Stimulated activated CD8-positive, alpha-beta memory T cell treated with anti-CD3 and anti-CD28 coated beads, Interleukin-4, amount 100 ng/mL, for 4 hours (primary cell): ENCODE data around the gene C1QTNF8.
"Not testable (repeated sequence)": the region's sequence is repeated elsewhere in the genome, so short reads cannot be mapped to it uniquely, and the experiment has no call there.

Experiments
- DNase-seq, 2 donors: peaks; one replicate each; pipeline ENCODE4 v3.0.0-alpha.2; 2020; ENCODE audit warnings: low read depth in 2 of 2, low spot score in 1 of 2

The C1QTNF8 gene

DNA sequence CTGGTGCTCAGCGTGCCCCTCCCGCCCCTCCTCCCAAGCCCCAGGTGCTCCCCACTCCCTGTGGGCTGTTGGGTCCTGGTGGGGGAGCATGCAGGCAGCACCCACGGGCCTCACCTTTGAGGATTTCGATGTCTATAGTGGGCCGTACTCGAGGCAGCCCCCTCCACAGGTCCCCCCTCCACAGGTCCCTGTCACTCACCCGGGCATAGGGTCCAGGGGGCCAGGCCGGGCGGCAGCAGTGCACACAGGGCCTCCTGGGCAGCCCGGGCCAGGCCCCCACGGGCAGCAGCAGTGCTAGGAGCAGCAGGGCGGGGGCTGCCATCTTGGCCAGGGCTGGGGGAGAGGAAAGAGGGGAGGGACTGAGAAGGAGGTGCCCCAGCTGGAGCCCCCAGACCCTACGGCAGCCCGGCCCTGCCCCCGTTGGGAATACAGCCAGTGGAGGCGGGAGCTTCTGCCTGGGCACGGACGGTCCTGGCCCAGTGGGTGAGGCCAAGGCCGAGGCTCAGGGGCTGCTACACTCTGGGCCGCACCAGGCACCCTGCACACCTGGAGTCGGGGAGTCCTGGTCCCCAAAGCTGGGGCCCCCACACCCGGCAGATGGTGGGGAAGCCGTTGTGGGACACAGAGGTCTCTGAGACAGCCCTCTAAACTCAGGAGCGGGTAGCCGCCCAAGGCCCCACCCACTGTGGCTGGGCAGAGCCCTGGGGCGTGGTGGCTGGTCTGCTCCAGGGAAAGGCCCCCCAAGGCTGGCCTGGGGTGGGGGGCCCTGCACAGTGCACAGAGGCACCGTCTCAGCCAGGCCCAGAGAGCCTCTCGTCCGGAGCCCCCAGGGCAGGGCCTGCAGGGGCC lies 1.2 kb downstream of the C1QTNF8 start:
- DNase-seq = no peak

DNA sequence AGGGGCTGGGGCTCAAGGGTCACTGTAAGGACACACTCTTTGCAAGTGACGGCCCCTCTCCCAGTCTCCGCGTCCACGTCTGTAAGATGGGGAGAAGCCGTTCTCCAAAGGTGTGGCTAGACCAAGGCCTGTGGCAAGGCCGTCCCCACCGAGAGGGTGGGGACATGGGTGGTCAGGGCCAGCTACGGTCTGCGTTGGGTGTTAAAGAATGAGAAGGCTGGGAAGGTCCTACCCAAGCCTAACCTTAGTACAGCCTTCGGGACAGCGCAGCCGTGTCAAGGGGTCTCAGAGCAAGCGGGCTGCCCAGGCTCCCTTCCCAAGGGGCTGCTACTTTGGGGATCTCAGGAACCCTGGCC lies 1.9 kb downstream of the C1QTNF8 start:
- no peak for DNase-seq

DNA sequence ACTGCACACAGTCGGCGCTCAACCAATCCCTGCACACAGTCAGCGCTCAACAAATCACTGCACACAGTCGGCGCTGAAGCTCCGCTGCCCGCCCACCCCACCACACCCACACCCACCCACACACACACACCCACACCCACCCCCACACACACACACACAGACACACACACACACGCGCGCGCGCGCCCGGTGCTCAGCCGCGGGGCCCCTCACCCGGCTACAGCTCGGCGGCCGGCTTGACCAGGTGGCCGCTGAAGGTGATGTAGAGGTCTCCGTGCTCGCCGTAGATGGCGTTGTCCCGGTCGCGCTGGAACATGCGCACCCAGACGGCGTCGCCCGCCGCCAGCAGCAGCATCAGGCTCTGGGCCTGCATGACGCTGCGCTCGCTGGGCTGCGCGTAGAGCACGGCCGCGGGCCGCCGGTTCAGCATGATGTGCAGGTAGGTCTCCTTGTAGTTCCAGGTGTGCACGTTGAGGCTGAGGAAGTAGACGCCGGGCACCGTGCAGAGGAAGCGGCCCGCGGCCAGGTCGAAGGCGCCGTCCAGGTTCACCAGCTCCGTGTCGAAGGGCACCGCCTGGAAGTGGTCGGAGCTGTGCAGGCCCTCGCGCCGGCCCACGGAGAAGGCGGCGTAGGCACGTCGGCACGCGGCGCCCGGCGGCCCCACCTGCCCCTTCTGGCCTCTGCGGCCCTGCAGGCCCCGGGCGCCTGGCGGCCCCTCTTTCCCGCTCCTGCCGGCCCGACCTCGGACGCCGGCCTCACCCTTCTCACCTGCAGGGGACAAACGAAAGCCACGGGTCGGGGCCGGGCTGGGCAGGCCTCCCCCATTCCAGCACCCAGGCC lies 2.5 kb downstream of the C1QTNF8 start:
- DNase-seq = no peak

DNA sequence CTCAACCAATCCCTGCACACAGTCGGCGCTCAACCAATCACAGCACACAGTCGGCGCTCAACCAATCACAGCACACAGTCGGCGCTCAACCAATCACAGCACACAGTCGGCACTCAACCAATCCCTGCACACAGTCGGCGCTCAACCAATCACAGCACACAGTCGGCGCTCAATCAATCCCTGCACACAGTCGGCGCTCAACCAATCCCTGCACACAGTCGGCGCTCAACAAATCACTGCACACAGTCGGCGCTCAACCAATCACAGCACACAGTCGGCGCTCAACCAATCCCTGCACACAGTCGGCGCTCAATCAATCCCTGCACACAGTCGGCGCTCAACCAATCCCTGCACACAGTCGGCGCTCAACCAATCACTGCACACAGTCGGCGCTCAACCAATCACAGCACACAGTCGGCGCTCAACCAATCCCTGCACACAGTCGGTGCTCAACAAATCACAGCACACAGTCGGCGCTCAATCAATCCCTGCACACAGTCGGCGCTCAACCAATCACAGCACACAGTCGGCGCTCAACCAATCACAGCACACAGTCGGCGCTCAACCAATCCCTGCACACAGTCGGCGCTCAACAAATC lies 3.3 kb downstream of the C1QTNF8 start:
- not testable (repeated sequence) for DNase-seq

DNA sequence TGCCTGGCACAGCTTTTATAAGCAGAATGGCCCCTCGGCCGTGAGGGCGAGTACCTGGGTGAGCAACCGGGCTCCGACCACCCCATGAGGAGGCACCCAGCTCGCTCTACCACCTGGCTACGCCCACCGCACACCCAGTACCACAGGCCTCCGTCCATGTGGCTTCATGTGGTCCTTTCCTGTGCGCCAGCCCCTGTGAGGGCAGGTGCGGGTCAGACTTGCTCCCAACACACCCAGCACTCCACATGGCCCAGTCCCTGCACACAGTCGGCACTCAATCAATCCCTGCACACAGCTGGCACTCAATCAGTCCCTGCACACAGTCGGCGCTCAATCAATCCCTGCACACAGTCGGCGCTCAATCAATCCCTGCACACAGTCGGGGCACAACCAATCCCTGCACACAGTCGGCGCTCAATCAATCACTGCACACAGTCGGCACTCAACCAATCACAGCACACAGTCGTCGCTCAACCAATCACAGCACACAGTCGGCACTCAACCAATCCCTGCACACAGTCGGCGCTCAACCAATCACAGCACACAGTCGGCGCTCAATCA lies 4.0 kb downstream of the C1QTNF8 start:
- no peak for DNase-seq

DNA sequence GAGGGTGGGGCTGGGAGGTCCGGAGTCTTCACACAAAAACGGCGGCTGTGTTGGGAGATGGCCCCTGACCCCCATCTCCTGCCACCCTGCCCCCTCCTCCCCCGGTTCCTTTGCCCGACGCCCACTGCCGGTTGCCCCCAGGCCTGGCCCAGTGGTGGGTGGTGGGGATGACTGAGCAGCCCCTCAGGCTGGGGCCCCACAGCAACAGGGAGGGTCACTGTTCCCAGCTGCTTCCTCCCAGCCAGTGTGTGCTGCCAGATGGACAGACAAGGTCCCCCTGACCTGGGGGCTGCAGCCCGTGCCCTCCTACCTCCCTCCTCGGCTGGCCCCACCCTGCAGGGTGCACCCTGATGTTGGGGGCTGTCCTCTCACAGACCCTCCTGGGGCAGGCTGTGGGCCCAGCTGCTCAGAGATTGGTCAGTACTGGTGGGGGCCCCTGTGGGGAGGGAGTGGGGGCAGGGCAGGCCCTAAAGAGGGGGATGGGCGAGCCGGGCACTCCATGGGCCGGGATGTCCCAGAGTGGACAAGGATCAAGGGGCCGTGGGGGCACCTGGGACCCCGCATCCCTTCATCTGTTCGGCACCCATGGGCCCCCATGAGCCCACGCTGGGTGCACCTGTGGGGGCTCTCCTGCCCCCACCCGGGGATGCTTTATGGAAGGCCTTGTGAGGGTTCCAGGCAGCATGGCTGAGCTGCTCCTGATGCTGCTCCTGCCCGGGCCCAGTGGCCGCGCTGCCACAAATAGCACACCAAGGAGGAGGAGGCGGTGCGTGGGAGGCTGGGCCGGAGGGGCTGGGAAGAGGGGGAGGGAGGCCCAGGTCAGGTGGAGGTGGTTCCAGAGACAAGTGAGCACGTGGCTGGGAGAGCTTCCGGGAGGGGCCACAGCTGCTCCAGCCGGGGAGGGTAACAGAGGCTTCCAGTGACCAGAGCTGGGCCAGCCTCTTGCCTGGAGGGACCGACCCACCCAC lies 5.1 kb downstream of the C1QTNF8 start:
- no peak for DNase-seq

DNA sequence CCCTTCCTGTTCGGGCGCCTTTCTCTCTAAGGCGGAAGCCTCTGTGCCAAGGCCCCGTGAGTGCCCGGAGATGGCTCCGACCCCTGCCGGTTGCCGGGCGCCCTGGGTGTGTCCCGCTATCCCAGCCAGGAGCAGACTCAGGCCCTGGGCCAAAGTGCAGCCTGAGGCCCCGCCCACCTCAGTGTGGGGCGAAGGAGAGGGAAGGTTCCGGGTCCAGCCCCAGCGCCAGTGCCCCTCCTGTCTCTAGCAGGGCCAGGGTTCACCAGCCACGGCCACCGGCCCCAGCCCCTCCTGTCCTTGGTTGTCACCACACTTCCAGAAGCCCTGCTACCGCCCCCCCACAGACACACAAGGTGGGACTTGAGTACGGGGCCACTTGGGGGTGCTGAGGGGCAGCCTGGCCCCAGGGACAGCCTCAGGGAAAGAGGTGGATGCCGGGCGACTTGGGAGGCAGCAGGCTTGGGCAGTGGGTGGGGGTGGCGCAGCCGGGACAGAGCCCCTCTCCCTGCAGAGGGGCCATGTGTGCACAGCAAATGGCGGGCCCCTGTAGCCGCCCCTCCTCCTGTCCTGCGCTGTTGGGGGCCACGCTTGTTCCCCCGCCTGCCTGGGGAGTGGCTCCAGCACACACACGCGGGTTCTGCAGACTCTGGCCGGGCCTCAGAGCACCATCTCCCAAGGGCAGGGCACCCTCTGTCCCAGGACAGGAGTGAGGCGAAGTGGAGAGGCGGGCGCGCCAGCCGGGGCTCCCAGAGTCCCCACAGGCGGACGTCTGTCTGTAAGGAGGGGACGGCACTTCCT lies 6.0 kb downstream of the C1QTNF8 start:
- DNase-seq = no peak

DNA sequence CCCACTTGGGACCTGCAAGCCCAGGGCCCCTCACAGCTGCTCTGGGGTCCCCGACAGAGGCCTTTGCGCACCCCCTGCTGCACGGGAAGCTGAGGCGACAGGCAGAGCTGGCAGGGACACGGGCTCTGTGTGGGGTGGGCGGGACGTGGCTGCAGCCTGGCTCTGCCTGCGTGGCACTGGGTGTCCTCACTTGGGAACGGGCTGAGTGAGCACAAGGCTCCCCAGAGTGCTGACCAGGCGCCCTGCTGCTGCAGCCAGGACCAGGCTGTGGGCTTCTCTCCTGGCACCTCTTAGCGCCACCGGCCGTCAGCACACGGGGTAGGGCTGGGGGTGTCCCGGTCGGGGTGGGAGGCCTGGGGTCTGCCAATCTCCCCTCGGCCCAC lies 6.6 kb downstream of the C1QTNF8 start:
- DNase-seq = no peak

DNA sequence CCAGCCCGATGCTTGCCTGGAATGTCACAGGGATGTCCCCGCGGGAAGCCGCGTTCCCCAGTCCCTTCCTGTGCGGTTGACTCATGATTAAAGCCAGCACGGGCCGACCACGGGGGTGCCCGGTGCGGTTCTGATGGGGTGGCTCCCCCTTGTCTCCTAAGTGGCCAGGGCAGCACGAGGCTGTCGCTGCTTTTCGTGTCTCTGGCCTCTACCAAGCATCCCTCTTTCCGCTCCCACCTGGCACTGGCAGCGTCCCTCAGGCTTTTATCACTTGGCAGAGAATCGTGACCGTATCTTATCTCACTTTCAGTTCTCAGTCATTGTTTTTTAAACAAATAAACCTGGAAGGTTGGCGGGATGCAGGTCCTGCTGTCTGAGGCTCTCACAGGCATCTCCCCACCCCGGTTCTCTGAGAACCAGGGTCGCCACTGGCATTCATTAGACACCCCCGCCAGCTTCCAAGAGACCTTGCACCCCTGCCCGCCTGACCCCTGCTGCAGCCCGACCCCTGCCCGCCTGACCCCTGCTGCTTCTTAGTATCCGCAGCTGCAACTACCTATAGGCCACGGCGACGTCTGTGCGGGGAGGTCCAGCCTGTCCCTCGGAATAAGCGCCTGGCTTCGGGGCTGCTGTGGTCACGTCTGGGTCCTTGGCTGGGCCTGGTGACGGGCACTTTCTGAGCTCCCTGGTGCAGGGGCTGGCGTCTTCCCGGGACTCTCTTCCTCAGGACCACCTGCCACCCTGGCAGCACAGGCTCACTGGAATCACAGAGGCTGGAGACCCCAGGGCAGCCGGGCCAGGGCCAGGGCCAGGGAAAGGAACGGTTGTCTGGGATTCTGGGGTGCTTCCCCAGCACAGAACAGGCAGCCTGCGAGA lies 7.5 kb downstream of the C1QTNF8 start:
- DNase-seq = no peak

DNA sequence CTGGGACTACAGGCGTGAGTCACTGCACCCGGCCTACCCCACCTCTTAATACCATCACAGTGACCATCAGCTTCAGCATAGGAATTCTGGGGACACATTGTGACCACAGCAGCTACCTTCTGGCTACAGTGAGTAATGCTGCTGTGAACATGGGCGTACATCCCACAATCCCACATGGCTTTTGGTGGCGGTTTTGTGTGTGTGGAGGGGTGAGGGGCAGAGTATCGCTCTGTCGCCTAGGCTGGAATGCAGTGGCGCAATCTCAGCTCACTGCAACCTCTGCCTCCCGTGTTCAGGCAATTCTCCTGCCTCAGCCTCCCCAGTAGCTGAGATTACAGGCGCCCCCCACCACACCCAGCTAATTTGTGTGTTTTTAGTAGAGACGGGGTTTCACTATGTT lies 9.6 kb downstream of the C1QTNF8 start:
- DNase-seq = not testable (repeated sequence)

DNA sequence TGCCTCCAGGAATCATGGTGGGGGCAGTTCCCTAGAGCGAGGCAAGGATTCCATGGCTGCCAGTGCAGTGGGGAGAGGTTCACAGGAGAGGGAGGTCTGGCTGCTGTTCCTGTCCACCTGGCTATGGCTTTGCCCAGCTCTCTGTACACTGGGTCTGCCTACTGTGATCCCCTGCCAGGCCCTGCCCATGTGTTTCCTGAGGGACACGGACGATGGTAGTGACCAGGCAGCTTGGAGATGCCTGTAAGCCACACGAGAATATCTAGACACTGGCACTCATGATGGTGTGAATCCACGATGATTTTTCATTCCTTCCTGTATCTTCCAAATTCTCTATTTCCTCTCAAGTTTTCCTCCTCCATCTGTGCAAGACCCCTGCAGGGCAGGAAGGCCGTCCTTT lies 11.1 kb downstream of the C1QTNF8 start:
- no peak for DNase-seq

DNA sequence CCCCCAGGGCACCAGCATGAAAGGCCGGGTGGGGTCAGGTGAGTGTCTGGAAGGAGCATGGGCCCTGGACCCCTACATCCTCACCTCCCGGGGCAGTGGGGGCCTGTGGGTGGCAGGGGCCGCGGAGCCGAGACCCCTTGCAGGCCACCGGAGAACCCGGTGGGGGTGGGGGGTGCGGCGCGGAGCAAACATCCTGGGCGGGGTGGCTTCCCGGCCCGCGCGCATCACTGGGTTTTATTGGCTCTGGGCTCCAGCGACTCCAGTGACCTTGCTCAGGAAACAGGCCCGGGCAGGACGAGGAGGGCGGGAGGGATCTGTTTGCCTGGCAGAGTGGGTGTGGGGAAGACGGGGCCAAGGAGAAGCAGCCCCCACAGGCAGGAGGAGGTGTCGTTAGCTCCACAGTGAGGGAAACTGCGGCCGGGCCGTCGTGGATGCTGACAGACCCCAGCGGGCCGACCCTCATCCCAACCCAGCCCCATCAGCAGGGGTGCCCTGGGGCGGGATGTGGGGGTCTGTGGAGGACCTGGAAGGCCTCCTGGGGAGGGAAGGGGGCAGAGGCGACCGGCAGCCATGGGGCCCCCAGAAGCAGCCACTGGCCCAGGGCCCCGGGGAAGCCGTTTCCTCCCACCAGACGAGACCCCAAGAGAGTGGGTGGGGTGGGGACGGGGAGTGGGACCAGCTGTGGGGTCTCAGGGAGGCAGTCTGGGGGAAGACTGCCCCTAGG lies 12.9 kb downstream of the C1QTNF8 start:
- DNase-seq = no peak

DNA sequence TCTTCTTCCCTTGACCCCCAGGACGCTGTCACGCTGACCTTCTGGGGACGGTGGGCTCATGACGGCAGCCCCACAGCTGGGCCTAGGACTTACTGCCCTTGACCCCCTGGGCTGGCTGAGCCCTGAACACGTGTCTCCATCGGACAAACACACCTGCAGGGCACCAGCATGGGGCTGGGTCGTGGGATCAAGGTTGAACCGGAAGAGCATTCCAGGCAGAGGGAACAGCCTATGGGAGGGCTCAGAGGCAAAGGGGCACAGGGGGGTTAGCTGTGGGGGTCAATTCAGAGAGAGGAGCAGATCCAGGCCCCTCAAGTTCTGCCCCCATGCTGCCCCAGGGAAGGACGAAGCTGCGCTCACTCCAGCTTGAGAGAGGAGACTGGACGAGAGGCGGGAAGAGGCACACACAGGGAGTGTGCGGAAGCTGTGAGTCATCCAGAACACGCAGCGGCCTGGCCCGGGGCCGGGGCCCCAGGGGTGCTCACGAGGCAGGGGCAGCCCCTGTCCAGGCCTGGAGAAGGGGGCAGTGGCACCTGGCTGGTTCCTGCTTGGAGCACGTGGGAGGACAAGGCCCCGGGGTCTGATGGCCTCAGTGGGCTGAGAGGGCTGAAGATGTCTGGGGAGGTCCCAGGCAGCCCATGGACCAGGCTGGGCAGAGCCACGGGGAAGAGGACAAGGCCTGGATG lies 13.6 kb downstream of the C1QTNF8 start:
- DNase-seq = no peak

DNA sequence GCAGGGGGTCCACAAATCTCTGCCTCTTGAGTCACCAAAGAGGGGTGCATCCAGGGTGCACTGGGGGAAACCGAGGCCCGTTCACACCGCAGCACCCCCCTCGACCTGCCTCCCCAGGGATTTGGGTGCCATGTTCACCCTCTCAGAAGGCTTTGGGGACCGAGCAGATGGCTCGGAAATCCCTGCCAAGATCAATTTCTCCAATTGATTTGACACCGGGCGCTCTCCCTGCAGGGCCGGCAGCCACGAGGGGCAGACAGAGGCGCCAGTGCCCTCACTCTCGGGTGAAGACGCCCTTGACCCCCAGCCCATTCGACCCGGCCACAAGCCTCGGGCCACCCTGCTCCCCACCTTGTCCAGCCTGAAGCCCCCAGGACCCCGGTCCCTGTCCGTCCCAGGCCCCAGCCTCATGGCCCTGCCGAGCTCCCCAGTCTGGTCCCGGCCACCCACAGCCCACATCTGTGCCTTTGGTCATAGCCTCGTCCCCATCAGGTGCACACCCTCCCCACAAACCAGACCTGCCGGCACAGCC lies 14.2 kb downstream of the C1QTNF8 start:
- no peak for DNase-seq

DNA sequence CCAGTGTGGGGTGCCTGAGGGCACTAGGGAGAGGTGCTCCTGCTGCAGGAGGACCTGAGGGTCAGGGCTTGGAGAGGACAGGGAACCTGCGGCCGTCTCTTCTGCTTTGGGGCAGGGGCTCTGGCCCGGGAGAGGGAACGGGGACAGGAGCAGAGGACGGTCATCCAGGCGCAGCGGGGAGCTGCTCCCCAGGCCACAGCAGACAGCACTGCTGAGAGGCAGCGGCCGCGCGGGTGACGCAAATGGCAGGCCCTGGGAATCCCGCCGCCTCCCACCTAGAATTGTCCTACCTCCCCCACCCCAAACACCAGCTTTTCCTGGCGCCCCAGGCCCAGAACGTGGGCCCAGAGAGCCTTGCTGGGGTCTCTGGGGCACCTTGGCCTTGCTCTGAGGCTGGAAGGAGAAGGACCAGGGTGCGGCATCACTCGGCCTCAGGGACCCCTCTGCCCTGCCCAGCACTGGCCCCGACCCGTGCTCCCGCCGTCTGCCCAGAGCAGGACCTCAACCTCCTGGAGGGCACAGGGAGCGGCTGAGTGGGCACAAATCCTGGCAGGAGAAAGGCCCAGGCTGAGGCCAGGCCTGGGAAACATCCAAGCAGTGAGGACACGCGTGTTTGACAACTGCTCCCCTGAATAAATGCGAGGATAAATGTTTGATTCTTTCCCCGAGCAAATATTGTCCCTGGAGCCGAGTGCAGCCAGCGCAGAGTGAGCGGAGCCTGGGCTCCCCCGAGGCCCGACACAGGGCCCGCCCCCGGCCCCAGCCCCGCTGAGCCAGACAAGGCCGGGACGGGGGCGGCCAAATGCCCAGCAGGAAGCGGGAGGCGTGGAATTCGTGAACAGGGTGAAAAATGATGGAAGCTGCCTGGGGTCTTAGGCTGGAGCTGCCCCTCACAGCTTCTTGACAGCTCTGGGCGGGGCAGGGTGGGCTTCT lies 15.0 kb downstream of the C1QTNF8 start:
- no peak for DNase-seq
